Pancreas (tissue), 10 donors: ENCODE results near the gene FAM151B. TPM values are rescaled to one million over a fixed set of nuclear protein-coding genes. Genes with fewer than 3 reads are reported as not detected.
"Not testable (repeated sequence)": the region's sequence is repeated elsewhere in the genome, so short reads cannot be mapped to it uniquely, and the experiment has no call there.

Source experiments
- ATAC-seq, 4 donors: fragments of 200-7000 bp; cut with Tn5 transposase; one replicate each; pipeline versions ENCODE4 v1.8.0 to v1.9.1; 2020; ENCODE audit warnings: mild to moderate bottlenecking in 4 of 4, moderate library complexity in 4 of 4
- DNase-seq, 6 donors: peaks; one replicate each; pipeline ENCODE4 v3.0.0-alpha.2; 2020
- FAIRE-seq: peaks from 2 replicates; lab custom pipeline; 2012; peaks lifted over from hg19 to GRCh38; lab: Jason Lieb, UNC
- H3K27ac ChIP-seq, 4 donors: fragments of 200-600 bp; sonication (generic); 1 replicate in 3 of 4; 2 replicates in 1 of 4; pipeline versions ENCODE4 v1.5.0 to v1.8.0; 2020
- H3K27me3 ChIP-seq, 4 donors: fragments of 200-600 bp; one replicate each; pipeline ENCODE4 v1.8.0; 2021
- H3K36me3 ChIP-seq, 3 donors: fragments of 200-600 bp; sonication (generic) in 1 of 3; one replicate each; pipeline versions ENCODE4 v1.5.0 to v1.8.0; 2020 to 2021
- H3K4me1 ChIP-seq, 3 donors: fragments of 200-600 bp; one replicate each; pipeline ENCODE4 v1.8.0; 2021
- H3K4me3 ChIP-seq, 4 donors: fragments of 200-600 bp; sonication (generic) in 2 of 4; one replicate each; pipeline versions ENCODE4 v1.5.0 to v1.8.0; 2020 to 2021
- H3K9me3 ChIP-seq, 4 donors: fragments of 200-600 bp; one replicate each; pipeline ENCODE4 v1.8.0; 2021
- CTCF ChIP-seq, 4 donors: fragments of 200-600 bp; sonication (generic) in 3 of 4; IDR thresholded peaks; one replicate each; pipeline versions ENCODE4 v1.5.0 to v1.8.0; 2021; ENCODE audit warnings: antibody characterized with exemption in 4 of 4
- WGBS, 2 donors: extraction: QIAGEN DNeasy Blood & Tissue Kit; methylation state at CpG; one replicate each; pipeline ENCODE4 v1.1.7; 2013; 5-methylcytosine and 5-hydroxymethylcytosine counted together
- intact Hi-C, 3 donors: fragments of 100-400 bp; cut with DNase I; formaldehyde crosslinking; loops; one replicate each; pipeline versions ENCODE4 v1.11.1 to v1.14.2; 2022
- polyA plus RNA-seq, 2 donors: library from polyadenylated mRNA; stranded (reverse); fragments of 200-250 nt; gene quantifications; one replicate each; pipeline ENCODE4 v1.2.3, GENCODE V29; 2013
- total RNA-seq, 6 donors: library from RNA; stranded (reverse); fragmentation: NEBNext Ultra II Directional in 4 of 6; extraction: Animal tissue kit (Norgen Biotek cat#: 25700) in 4 of 6; gene quantifications; one replicate each; pipeline versions ENCODE4 v1.2.1 to v1.2.4, GENCODE V29; 2021 to 2023
- donor health status: healthy with polysubstance abuse.
- donor health status: DM: no; HTN: no; CAD: no; lungs with moderate emphysema.
- donor health status: DM: no; HTN: no; CAD: no.
- donor health status: control.
- donor health status: control.
- donor health status: Bipolar disorder and iron deficiency.
- donor health status: DM: yes; HTN: yes; CAD: no.
- donor health status: DM: no; HTN: no; CAD: no.
- donor health status: DM: no; HTN: no; CAD: no.
- donor health status: DM: yes; HTN: yes; CAD: no.

The FAM151B gene
- total and polyA plus RNA-seq, 8 donors, result 0.49 to 2.5 (median 1.6) TPM

GRCh38 chr5:80482578-80482977 lies 5.3 kb upstream of the FAM151B start:
- no peaks in the 10 kb centered on the region for H3K27me3 ChIP-seq
- H3K4me3 ChIP-seq, result no peak overlapping the region
- ATAC-seq, result no peak
- intact Hi-C loops, result loop anchor here in 1 of 3 donors (10.0 kb wide), 1 partner anchor 182 kb away; no protein-coding TSS in a partner anchor
- FAIRE-seq, result no peak
- no peak for TF ChIP-seq CTCF (IDR thresholded peaks at IDR 0.05)
- peaks cover 0 to 3% (median 0%) of the 10 kb centered on the region in 3 donors for H3K4me1 ChIP-seq
- no peak overlapping the region for H3K27ac ChIP-seq
- H3K36me3 ChIP-seq, result peaks cover 0 to 12% (median 8%) of the 10 kb centered on the region in 3 donors
- whole genome bisulfite sequencing, 2 donors, result 74 to 75% methylated on average over 4 of the region's 4 CpGs
- H3K9me3 ChIP-seq, result no peaks in the 10 kb centered on the region
- no peak for DNase-seq

- Histone ChIP-seq H3K4me1 (peaks cover 0 to 3% (median 0%) of the 10 kb centered on the region in 3 donors), H3K27me3 (no peaks in the 10 kb centered on the region), H3K9me3 (no peaks in the 10 kb centered on the region), H3K36me3 (peaks cover 0 to 12% (median 8%) of the 10 kb centered on the region in 3 donors), H3K4me3 (no peak overlapping the region), H3K27ac (no peak overlapping the region)
- ATAC-seq, result no peak
- intact Hi-C loops, result loop anchor here in 1 of 3 donors (10.0 kb wide), 1 partner anchor 181 kb away; no protein-coding TSS in a partner anchor
- no peak for DNase-seq
- WGBS, 2 donors, result 95 to 97% methylated on average over 3 of the region's 3 CpGs
- FAIRE-seq, result no peak
- no peak for TF ChIP-seq CTCF (IDR thresholded peaks at IDR 0.05)
Observed at GRCh38 chr5:80483636-80484232, 4.2 kb upstream of the FAM151B start.

GRCh38 chr5:80487444-80487828 lies 464 bp upstream of the FAM151B start:
- intact Hi-C loops, result loop anchor here in 1 of 3 donors (10.0 kb wide), 1 partner anchor 177 kb away; no protein-coding TSS in a partner anchor
- Histone ChIP-seq H3K27ac (peak overlapping the region; percentile 80 to 90 (median 86)), H3K4me1 (peaks cover 0 to 3% (median 0%) of the 10 kb centered on the region in 3 donors), H3K4me3 (peak overlapping the region; percentile 54 to 70 (median 56)), H3K36me3 (peaks cover 0 to 12% (median 7%) of the 10 kb centered on the region in 3 donors), H3K9me3 (no peaks in the 10 kb centered on the region), H3K27me3 (no peaks in the 10 kb centered on the region)
- FAIRE-seq (no peak), ATAC-seq (no peak), DNase-seq (peak in 2 of 6 donors; percentile 7 to 30)
- WGBS, 2 donors, result 32 to 35% methylated on average over 18 of the region's 18 CpGs
- no peak for TF ChIP-seq CTCF (IDR thresholded peaks at IDR 0.05)

- DNase-seq (no peak), FAIRE-seq (no peak), ATAC-seq (no peak)
- intact Hi-C loops, result loop anchor here in 1 of 3 donors (10.0 kb wide), 1 partner anchor 174 kb away; no protein-coding TSS in a partner anchor
- no peaks in the 10 kb centered on the region for H3K36me3 ChIP-seq
- no peak overlapping the region for H3K4me3 ChIP-seq
- no peaks in the 10 kb centered on the region for H3K9me3 ChIP-seq
- H3K27me3 ChIP-seq, result no peaks in the 10 kb centered on the region
- TF ChIP-seq CTCF (IDR thresholded peaks at IDR 0.05), result no peak
- no peak overlapping the region for H3K27ac ChIP-seq
- H3K4me1 ChIP-seq, result peaks cover 0 to under 1% (median 0%) of the 10 kb centered on the region in 3 donors
- 88 to 94% methylated on average over 3 of the region's 3 CpGs for WGBS, 2 donors
Observed at GRCh38 chr5:80491296-80491695, 3.4 kb downstream of the FAM151B start.

- no peaks in the 10 kb centered on the region for H3K36me3 ChIP-seq
- no peak for ATAC-seq
- WGBS, 2 donors, result 87 to 91% methylated on average over 3 of the region's 3 CpGs
- no peak for DNase-seq
- no peaks in the 10 kb centered on the region for H3K4me1 ChIP-seq
- no peak for TF ChIP-seq CTCF (IDR thresholded peaks at IDR 0.05)
- no peaks in the 10 kb centered on the region for H3K27me3 ChIP-seq
- no peaks in the 10 kb centered on the region for H3K9me3 ChIP-seq
- intact Hi-C loops, result loop anchor here in 1 of 3 donors (10.0 kb wide), 1 partner anchor 172 kb away; no protein-coding TSS in a partner anchor
- no peak overlapping the region for H3K4me3 ChIP-seq
- FAIRE-seq, result no peak
- H3K27ac ChIP-seq, result no peak overlapping the region
Observed at GRCh38 chr5:80492741-80493140, 4.8 kb downstream of the FAM151B start.

- not testable (repeated sequence) for ATAC-seq, FAIRE-seq, H3K4me1 ChIP-seq, H3K27ac ChIP-seq, H3K4me3 ChIP-seq, DNase-seq, H3K36me3 ChIP-seq, H3K27me3 ChIP-seq, H3K9me3 ChIP-seq
- 79 to 84% methylated on average over 7 of the region's 7 CpGs for WGBS, 2 donors
- intact Hi-C loops, result loop anchor here in 1 of 3 donors (10.0 kb wide), 1 partner anchor 171 kb away; no protein-coding TSS in a partner anchor
Observed at GRCh38 chr5:80493443-80493842, 5.5 kb downstream of the FAM151B start.
